HUES64 (cell line): ENCODE measurements around the gene SPATA9.

Experiments
- H3K27ac ChIP-seq: 2 replicates; pipeline ENCODE4 v1.7.0; 2013; ENCODE audit warnings: low read depth, low read length, inconsistent platforms
- H3K27me3 ChIP-seq: 2 replicates; pipeline ENCODE4 v1.6.1; 2013; ENCODE audit warnings: mild to moderate bottlenecking, low read length; ENCODE audit not compliant: insufficient read depth
- H3K36me3 ChIP-seq: 2 replicates; pipeline ENCODE4 v1.6.1; 2013; ENCODE audit warnings: mild to moderate bottlenecking, low read length; ENCODE audit not compliant: insufficient read depth
- H3K4me1 ChIP-seq: 2 replicates; pipeline ENCODE4 v1.6.1; 2013; ENCODE audit warnings: mild to moderate bottlenecking, low read length, moderate library complexity; ENCODE audit not compliant: insufficient read depth
- H3K4me3 ChIP-seq: 2 replicates; pipeline ENCODE4 v1.5.1; 2013; ENCODE audit warnings: mild to moderate bottlenecking, low read length, moderate library complexity
- H3K9ac ChIP-seq: 2 replicates; pipeline ENCODE4 v1.6.1; 2013; ENCODE audit warnings: mild to moderate bottlenecking, low read depth, low read length
- H3K9me3 ChIP-seq: 2 replicates; pipeline ENCODE4 v1.6.1; 2013; ENCODE audit warnings: low read depth, low read length; ENCODE audit not compliant: insufficient read depth
- WGBS: fragments of 150-250, 120-280 bp; methylation state at CpG from one replicate; pipeline ENCODE4 v1.1.7; 2013; ENCODE audit warnings: missing lambda C conversion rate; 5-methylcytosine and 5-hydroxymethylcytosine counted together

The SPATA9 gene

GRCh38 chr5:95609711-95610110 is 73.1 kb downstream of the SPATA9 start:
- 92% methylated on average over 3 of the region's 3 CpGs for WGBS
- Histone ChIP-seq H3K9me3 (peaks cover 4% of the 10 kb centered on the region; the same call in 1 of the 2 replicates), H3K4me3 (no peak overlapping the region), H3K27ac (no peak overlapping the region), H3K27me3 (no peaks in the 10 kb centered on the region), H3K4me1 (no peaks in the 10 kb centered on the region), H3K36me3 (no peaks in the 10 kb centered on the region), H3K9ac (no peak overlapping the region)
